Calu3 (cell line): Measurements from ENCODE around the gene HNRNPA2B1. TPM values are rescaled to one million over a fixed set of nuclear protein-coding genes. Genes with fewer than 3 reads are reported as not detected.

Experiments
- BruUV-seq: library from RNA; stranded (reverse); fragments of 400-500 nt; replicated peaks from 2 replicates; lab custom pipeline; 2021; lab: Mats Ljungman, UMichigan
- CTCF ChIA-PET: fragments of 300-600 bp; sonication (Branson Sonifier 250); formaldehyde crosslinking; loops from one replicate; lab custom pipeline; 2022; ENCODE audit warnings: antibody characterized with exemption; lab: Charles Lee
- DNase-seq: peaks from one replicate; pipeline ENCODE4 v3.0.0; 2022
- H3K27ac Mint-ChIP-seq: one replicate; pipeline ENCODE4 v1.8.0; 2022; ENCODE audit warnings: mixed read lengths; ENCODE audit not compliant: unreplicated experiment
- H3K27me3 Mint-ChIP-seq: one replicate; pipeline ENCODE4 v1.8.0; 2022; ENCODE audit warnings: mixed read lengths; ENCODE audit not compliant: unreplicated experiment
- H3K36me3 Mint-ChIP-seq: one replicate; pipeline ENCODE4 v1.8.0; 2022; ENCODE audit warnings: mild to moderate bottlenecking, moderate library complexity, mixed read lengths; ENCODE audit not compliant: insufficient read depth, unreplicated experiment
- H3K4me1 Mint-ChIP-seq: one replicate; pipeline ENCODE4 v1.8.0; 2022; ENCODE audit warnings: mild to moderate bottlenecking, low read depth, mixed read lengths; ENCODE audit not compliant: unreplicated experiment
- H3K4me3 Mint-ChIP-seq: one replicate; pipeline ENCODE4 v1.8.0; 2022; ENCODE audit warnings: mild to moderate bottlenecking, low read depth, moderate library complexity, mixed read lengths; ENCODE audit not compliant: unreplicated experiment
- H3K9me3 Mint-ChIP-seq: one replicate; pipeline ENCODE4 v1.8.0; 2022; ENCODE audit warnings: low read depth, mixed read lengths; ENCODE audit not compliant: unreplicated experiment
- CTCF ChIP-seq: fragments of 200-600 bp; IDR thresholded peaks from one replicate; pipeline ENCODE4 v1.8.0; 2022; ENCODE audit warnings: antibody characterized with exemption; ENCODE audit not compliant: unreplicated experiment
- intact Hi-C: fragments of 100-400 bp; cut with micrococcal nuclease; formaldehyde crosslinking; loops from one replicate; pipeline ENCODE4 v1.10.0; 2022; ENCODE audit not compliant: unreplicated experiment
- total RNA-seq: library from RNA; stranded (reverse); gene quantifications from 2 replicates; pipeline ENCODE4 v1.2.3, GENCODE V29; 2022

The HNRNPA2B1 gene
- total RNA-seq, 1 experiment from 2014 or later, result 924 TPM

- Mint-ChIP-seq H3K4me3 (peak overlapping the region; percentile 96), H3K27me3 (no peaks in the 10 kb centered on the region), H3K4me1 (peaks cover 82% of the 10 kb centered on the region), H3K9me3 (no peaks in the 10 kb centered on the region), H3K27ac (peak overlapping the region; percentile 81), H3K36me3 (peaks cover 100% of the 10 kb centered on the region)
- intact Hi-C loops, result no loop called here
- no peak for TF ChIP-seq CTCF
- no TSS peak for BruUV-seq
- CTCF ChIA-PET, result interaction anchor here (0.6 kb wide), 1 partner anchor 40 kb away, joined by 3 read pairs; no protein-coding TSS in a partner anchor
- no peak for DNase-seq
These were observed 6.9 kb downstream of the HNRNPA2B1 start for GRCh38 chr7:26193432-26194207.

GRCh38 chr7:26192485-26193087, 8.0 kb downstream of the HNRNPA2B1 start:
- peak overlapping the region; percentile 81 for H3K27ac Mint-ChIP-seq
- intact Hi-C loops, result no loop called here
- BruUV-seq, result no TSS peak
- no peak for DNase-seq
- peak overlapping the region; percentile 96 for H3K4me3 Mint-ChIP-seq
- H3K27me3 Mint-ChIP-seq, result no peaks in the 10 kb centered on the region
- TF ChIP-seq CTCF, result no peak
- peaks cover 82% of the 10 kb centered on the region for H3K4me1 Mint-ChIP-seq
- CTCF ChIA-PET, result interaction anchor here (0.7 to 1.4 kb wide), 4 partner anchors 17 to 172 kb away, joined by 3 to 6 read pairs (median 3); no protein-coding TSS in a partner anchor
- H3K9me3 Mint-ChIP-seq, result no peaks in the 10 kb centered on the region
- peaks cover 100% of the 10 kb centered on the region for H3K36me3 Mint-ChIP-seq

- intact Hi-C loops, result no loop called here
- H3K27me3 Mint-ChIP-seq, result no peaks in the 10 kb centered on the region
- no peak for DNase-seq
- CTCF ChIA-PET, result interaction anchor here (0.8 to 1.4 kb wide), 3 partner anchors 37 to 173 kb away, joined by 3 to 6 read pairs (median 3); no protein-coding TSS in a partner anchor
- H3K36me3 Mint-ChIP-seq, result peaks cover 100% of the 10 kb centered on the region
- H3K9me3 Mint-ChIP-seq, result no peaks in the 10 kb centered on the region
- TSS peak; percentile 5 for BruUV-seq
- peak overlapping the region; percentile 81 for H3K27ac Mint-ChIP-seq
- TF ChIP-seq CTCF, result no peak
- H3K4me1 Mint-ChIP-seq, result peaks cover 80% of the 10 kb centered on the region
- peak overlapping the region; percentile 96 for H3K4me3 Mint-ChIP-seq
These were observed 8.5 kb downstream of the HNRNPA2B1 start for GRCh38 chr7:26191974-26192479.

GRCh38 chr7:26191233-26191973, 9.1 kb downstream of the HNRNPA2B1 start:
- Mint-ChIP-seq H3K27me3 (no peaks in the 10 kb centered on the region), H3K4me3 (peak overlapping the region; percentile 96), H3K27ac (peak overlapping the region; percentile 81), H3K4me1 (peaks cover 80% of the 10 kb centered on the region), H3K9me3 (no peaks in the 10 kb centered on the region), H3K36me3 (peaks cover 100% of the 10 kb centered on the region)
- TF ChIP-seq CTCF, result no peak
- no TSS peak for BruUV-seq
- CTCF ChIA-PET, result interaction anchor here (1.4 kb wide), 1 partner anchor 174 kb away, joined by 6 read pairs; no protein-coding TSS in a partner anchor
- no peak for DNase-seq
- intact Hi-C loops, result no loop called here
